ENCODE results near the gene FUS.

DNA sequence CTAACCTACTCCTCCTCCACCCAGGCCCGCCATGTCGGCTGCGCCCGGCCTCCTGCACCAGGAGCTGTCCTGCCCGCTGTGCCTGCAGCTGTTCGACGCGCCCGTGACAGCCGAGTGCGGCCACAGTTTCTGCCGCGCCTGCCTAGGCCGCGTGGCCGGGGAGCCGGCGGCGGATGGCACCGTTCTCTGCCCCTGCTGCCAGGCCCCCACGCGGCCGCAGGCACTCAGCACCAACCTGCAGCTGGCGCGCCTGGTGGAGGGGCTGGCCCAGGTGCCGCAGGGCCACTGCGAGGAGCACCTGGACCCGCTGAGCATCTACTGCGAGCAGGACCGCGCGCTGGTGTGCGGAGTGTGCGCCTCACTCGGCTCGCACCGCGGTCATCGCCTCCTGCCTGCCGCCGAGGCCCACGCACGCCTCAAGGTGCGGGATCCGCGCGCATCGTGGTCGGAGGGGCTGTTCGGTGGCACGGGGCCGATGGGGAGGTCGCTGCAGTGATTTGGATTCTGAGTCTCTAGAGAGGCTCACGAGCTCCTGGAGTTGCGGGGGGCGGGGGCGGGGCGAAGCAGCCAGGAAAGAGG lies 34.9 kb downstream of the FUS start:
- TF ChIP-seq, protein P1, sequence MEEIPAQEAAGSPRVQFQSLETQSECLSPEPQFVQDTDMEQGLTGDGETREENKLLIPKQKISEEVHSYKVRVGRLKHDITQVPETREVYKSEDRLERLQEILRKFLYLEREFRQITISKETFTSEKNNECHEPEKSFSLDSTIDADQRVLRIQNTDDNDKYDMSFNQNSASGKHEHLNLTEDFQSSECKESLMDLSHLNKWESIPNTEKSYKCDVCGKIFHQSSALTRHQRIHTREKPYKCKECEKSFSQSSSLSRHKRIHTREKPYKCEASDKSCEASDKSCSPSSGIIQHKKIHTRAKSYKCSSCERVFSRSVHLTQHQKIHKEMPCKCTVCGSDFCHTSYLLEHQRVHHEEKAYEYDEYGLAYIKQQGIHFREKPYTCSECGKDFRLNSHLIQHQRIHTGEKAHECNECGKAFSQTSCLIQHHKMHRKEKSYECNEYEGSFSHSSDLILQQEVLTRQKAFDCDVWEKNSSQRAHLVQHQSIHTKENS (CRISPR knock-in tag; IDR thresholded peaks at IDR 0.05): no peak
- no peak for TF ChIP-seq PCBP1 (IDR thresholded peaks at IDR 0.05; ENCODE audit: low read depth, low read length, poor library complexity, severe bottlenecking)
- TF ChIP-seq, protein P2, sequence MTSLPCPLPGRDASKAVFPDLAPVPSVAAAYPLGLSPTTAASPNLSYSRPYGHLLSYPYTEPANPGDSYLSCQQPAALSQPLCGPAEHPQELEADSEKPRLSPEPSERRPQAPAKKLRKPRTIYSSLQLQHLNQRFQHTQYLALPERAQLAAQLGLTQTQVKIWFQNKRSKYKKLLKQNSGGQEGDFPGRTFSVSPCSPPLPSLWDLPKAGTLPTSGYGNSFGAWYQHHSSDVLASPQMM (CRISPR knock-in tag; IDR thresholded peaks at IDR 0.05): no peak
- TF ChIP-seq ZFX (CRISPR knock-in tag; IDR thresholded peaks at IDR 0.05): no peak
- TF ChIP-seq EP300 (IDR thresholded peaks at IDR 0.05; ENCODE audit: low read length): no peak
- no peak for TF ChIP-seq BRF1 (IDR thresholded peaks at IDR 0.05; ENCODE audit: borderline replicate concordance, extremely low read depth, insufficient read length)
- TF ChIP-seq HMGN3 (IDR thresholded peaks at IDR 0.05; ENCODE audit: borderline replicate concordance, extremely low read depth, insufficient read length, low read depth, low read length): no peak
